ENCODE measurements around the gene SPG21. TPM values are rescaled to one million over a fixed set of nuclear protein-coding genes. Genes with fewer than 3 reads are reported as not detected.

Gene SPG21
- total and polyA plus RNA-seq, 2 of the 8 experiments (the other 6 are each of a cell fraction or from before 2014, with no cell fraction given): 67.3 to 72.7 TPM

DNA sequence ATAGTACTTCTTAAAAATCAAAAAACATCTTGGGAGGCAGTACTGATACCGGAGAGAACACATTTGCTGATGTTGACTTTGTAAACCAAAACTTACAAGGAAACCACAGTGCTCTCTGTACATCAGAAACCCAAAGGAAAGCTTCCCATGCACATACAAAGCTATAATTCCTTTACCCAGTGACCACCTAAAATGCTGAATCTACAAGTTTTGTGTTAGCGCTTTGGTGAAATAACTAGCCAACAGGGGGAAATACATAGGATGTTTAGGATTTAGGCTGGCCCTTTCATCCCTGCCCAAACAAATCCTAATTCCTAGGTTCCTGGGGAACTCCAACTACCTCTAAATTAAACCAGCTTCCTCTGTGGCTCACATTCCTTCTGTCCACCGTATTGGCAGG lies 15.3 kb upstream of the SPG21 start (continued):
- TF ChIP-seq, protein P1, sequence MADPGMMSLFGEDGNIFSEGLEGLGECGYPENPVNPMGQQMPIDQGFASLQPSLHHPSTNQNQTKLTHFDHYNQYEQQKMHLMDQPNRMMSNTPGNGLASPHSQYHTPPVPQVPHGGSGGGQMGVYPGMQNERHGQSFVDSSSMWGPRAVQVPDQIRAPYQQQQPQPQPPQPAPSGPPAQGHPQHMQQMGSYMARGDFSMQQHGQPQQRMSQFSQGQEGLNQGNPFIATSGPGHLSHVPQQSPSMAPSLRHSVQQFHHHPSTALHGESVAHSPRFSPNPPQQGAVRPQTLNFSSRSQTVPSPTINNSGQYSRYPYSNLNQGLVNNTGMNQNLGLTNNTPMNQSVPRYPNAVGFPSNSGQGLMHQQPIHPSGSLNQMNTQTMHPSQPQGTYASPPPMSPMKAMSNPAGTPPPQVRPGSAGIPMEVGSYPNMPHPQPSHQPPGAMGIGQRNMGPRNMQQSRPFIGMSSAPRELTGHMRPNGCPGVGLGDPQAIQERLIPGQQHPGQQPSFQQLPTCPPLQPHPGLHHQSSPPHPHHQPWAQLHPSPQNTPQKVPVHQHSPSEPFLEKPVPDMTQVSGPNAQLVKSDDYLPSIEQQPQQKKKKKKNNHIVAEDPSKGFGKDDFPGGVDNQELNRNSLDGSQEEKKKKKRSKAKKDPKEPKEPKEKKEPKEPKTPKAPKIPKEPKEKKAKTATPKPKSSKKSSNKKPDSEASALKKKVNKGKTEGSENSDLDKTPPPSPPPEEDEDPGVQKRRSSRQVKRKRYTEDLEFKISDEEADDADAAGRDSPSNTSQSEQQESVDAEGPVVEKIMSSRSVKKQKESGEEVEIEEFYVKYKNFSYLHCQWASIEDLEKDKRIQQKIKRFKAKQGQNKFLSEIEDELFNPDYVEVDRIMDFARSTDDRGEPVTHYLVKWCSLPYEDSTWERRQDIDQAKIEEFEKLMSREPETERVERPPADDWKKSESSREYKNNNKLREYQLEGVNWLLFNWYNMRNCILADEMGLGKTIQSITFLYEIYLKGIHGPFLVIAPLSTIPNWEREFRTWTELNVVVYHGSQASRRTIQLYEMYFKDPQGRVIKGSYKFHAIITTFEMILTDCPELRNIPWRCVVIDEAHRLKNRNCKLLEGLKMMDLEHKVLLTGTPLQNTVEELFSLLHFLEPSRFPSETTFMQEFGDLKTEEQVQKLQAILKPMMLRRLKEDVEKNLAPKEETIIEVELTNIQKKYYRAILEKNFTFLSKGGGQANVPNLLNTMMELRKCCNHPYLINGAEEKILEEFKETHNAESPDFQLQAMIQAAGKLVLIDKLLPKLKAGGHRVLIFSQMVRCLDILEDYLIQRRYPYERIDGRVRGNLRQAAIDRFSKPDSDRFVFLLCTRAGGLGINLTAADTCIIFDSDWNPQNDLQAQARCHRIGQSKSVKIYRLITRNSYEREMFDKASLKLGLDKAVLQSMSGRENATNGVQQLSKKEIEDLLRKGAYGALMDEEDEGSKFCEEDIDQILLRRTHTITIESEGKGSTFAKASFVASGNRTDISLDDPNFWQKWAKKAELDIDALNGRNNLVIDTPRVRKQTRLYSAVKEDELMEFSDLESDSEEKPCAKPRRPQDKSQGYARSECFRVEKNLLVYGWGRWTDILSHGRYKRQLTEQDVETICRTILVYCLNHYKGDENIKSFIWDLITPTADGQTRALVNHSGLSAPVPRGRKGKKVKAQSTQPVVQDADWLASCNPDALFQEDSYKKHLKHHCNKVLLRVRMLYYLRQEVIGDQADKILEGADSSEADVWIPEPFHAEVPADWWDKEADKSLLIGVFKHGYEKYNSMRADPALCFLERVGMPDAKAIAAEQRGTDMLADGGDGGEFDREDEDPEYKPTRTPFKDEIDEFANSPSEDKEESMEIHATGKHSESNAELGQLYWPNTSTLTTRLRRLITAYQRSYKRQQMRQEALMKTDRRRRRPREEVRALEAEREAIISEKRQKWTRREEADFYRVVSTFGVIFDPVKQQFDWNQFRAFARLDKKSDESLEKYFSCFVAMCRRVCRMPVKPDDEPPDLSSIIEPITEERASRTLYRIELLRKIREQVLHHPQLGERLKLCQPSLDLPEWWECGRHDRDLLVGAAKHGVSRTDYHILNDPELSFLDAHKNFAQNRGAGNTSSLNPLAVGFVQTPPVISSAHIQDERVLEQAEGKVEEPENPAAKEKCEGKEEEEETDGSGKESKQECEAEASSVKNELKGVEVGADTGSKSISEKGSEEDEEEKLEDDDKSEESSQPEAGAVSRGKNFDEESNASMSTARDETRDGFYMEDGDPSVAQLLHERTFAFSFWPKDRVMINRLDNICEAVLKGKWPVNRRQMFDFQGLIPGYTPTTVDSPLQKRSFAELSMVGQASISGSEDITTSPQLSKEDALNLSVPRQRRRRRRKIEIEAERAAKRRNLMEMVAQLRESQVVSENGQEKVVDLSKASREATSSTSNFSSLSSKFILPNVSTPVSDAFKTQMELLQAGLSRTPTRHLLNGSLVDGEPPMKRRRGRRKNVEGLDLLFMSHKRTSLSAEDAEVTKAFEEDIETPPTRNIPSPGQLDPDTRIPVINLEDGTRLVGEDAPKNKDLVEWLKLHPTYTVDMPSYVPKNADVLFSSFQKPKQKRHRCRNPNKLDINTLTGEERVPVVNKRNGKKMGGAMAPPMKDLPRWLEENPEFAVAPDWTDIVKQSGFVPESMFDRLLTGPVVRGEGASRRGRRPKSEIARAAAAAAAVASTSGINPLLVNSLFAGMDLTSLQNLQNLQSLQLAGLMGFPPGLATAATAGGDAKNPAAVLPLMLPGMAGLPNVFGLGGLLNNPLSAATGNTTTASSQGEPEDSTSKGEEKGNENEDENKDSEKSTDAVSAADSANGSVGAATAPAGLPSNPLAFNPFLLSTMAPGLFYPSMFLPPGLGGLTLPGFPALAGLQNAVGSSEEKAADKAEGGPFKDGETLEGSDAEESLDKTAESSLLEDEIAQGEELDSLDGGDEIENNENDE (IDR thresholded peaks at IDR 0.05; ENCODE audit: insufficient replicate concordance, low read length): no peak
- TF ChIP-seq BRCA1 (IDR thresholded peaks at IDR 0.05; ENCODE audit: low read depth, low read length) (no peak), KDM1A (IDR thresholded peaks at IDR 0.05; ENCODE audit: borderline replicate concordance, low read length) (no peak), CEBPB (IDR thresholded peaks at IDR 0.05; ENCODE audit: low read depth, low read length) (no peak), KDM4A (IDR thresholded peaks at IDR 0.05; ENCODE audit: low read depth, low read length, severe bottlenecking) (no peak), MAX (IDR thresholded peaks at IDR 0.05) (no peak), TCF12 (IDR thresholded peaks at IDR 0.05; ENCODE audit: low read depth, low read length) (no peak), ATF2 (IDR thresholded peaks at IDR 0.05; ENCODE audit: low read length) (no peak), YY1 (IDR thresholded peaks at IDR 0.05; ENCODE audit: low read depth, low read length) (no peak)

All from H1 (cell line).